Activated naive CD8-positive, alpha-beta T cell treated with anti-CD3 and anti-CD28 coated beads for 36 hours (primary cell): ENCODE measurements around the gene MBNL2. TPM values are rescaled to one million over a fixed set of nuclear protein-coding genes. Genes with fewer than 3 reads are reported as not detected.

Source experiments
- DNase-seq: peaks from one replicate; pipeline ENCODE4 v3.0.0; 2021
- H3K27ac Mint-ChIP-seq: one replicate; pipeline ENCODE4 v1.8.0; 2022; ENCODE audit warnings: mild to moderate bottlenecking, moderate library complexity, mixed read lengths
- H3K27me3 Mint-ChIP-seq: one replicate; pipeline ENCODE4 v1.8.0; 2022; ENCODE audit warnings: mild to moderate bottlenecking, mixed read lengths
- H3K36me3 Mint-ChIP-seq: one replicate; pipeline ENCODE4 v1.8.0; 2021; ENCODE audit warnings: mild to moderate bottlenecking, mixed read lengths
- H3K4me1 Mint-ChIP-seq: one replicate; pipeline ENCODE4 v1.8.0; 2021; ENCODE audit warnings: mixed read lengths
- H3K4me3 Mint-ChIP-seq: one replicate; pipeline ENCODE4 v1.8.0; 2022; ENCODE audit warnings: mild to moderate bottlenecking, moderate library complexity, mixed read lengths
- H3K9me3 Mint-ChIP-seq: one replicate; pipeline ENCODE4 v1.8.0; 2022; ENCODE audit warnings: mixed read lengths
- total RNA-seq, 2 experiments: library from RNA; stranded (reverse); gene quantifications; one replicate each; pipeline ENCODE4 v1.2.3, GENCODE V29; 2021

MBNL2 gene
- total RNA-seq, 2 experiments from 2014 or later, result 12.5 to 13.6 TPM

DNA sequence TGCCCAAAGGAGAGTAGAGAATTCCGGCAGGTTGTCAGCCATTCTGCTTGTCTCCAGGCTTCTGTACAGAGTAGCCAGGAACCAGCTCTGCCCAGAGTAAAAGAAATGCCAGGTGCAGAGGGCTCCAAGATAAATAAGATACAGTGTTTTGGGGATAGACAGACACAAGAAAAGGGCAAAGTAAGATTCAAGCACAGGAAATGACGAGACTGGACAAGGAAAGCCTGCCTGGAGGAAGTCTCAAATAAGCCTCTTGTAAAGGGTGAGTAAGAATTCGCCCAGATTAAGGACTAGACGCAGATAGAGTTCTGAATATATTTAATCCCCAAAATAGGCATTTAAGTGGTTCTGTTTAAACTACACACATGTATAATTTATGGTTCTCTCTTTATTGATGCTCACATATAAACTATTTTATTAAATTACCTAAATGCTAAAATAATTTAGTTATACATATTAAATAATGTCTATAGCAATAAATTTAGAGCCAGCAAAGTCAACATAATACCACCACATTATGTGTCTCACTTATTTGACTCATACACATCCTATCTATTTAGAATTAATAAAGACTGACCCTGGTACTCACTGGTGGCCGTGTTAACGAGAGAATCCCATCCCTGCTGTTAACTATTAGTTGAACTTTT lies 113.5 kb downstream of the MBNL2 start:
- no peak overlapping the region for H3K27ac Mint-ChIP-seq
- H3K4me3 Mint-ChIP-seq, result no peak overlapping the region
- H3K27me3 Mint-ChIP-seq, result no peaks in the 10 kb centered on the region
- no peaks in the 10 kb centered on the region for H3K4me1 Mint-ChIP-seq
- H3K36me3 Mint-ChIP-seq, result peaks cover 3% of the 10 kb centered on the region
- H3K9me3 Mint-ChIP-seq, result no peaks in the 10 kb centered on the region
- no peak for DNase-seq

GRCh38 chr13:97337985-97338499 lies 115.9 kb downstream of the MBNL2 start:
- no peak for DNase-seq
- Mint-ChIP-seq H3K9me3 (no peaks in the 10 kb centered on the region), H3K4me3 (no peak overlapping the region), H3K27ac (no peak overlapping the region), H3K27me3 (no peaks in the 10 kb centered on the region), H3K36me3 (peaks cover 5% of the 10 kb centered on the region), H3K4me1 (no peaks in the 10 kb centered on the region)

DNA sequence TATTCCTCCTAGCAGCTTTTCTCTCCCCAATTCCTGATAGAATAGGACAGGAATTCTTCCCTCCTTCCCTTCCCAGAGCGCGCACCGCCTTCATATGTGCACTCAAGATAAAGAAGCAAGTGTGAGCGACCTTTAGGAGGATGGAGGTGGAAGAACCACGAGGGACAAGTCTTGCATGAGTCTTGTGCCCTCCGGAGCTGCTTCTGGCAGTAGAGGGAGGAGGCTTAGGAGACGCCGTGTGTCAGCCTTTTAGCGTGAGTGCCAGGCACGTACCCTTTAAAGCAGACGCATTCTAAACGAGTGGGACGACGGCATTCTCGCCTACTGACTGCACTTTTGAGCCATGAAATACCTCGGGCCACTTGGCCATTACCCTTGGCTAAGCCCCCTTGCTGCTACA lies 116.4 kb downstream of the MBNL2 start:
- Mint-ChIP-seq H3K36me3 (peaks cover 5% of the 10 kb centered on the region), H3K4me3 (no peak overlapping the region), H3K4me1 (no peaks in the 10 kb centered on the region), H3K27me3 (no peaks in the 10 kb centered on the region), H3K9me3 (no peaks in the 10 kb centered on the region), H3K27ac (no peak overlapping the region)
- DNase-seq, result no peak

DNA sequence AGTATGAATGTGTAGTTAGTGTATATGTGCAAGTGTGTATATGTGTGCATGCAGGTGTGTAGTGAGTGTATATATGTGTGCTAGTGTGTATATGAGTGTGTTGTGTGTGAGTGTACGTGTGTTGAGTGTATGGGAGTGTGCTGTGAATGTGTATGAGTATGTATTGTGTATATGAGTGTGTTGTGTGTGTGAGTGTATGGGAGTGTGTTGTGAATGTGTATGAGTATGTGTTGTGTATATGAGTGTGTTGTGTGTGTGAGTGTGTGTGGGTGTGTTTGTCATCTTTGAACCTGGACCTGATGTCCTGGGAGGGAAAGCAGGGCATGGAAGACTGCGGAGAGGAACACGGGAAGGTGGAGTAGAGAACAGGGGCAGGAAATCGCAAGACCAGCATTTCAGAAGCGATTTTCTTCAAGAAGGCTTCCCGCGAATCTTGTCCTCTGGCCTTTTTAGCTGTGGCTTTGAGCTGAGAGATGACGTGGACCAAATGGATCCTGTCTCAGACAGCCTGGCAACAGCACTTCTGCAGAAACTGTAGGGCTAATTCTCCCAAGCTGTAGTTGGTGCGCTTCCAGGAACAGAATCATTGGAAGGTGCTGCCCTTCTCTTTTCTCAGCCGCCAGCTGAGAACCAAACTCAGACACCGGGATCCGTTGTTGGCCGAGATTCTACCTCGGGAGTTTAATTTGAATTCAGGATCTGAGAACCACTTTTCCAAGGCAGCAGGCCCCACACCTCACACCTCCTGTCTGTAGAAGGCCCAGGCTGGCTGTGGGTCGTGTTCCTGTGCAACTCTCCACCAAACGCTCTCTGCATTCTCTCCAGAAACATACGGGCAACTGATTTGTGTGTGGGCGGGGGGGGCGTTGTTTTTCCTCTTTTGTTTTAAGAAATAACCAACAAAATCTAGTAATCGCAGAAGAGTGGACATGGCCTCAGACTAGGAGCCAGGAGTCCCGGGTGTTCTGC lies 117.2 kb downstream of the MBNL2 start:
- Mint-ChIP-seq H3K9me3 (no peaks in the 10 kb centered on the region), H3K4me3 (no peak overlapping the region), H3K36me3 (peaks cover 5% of the 10 kb centered on the region), H3K4me1 (no peaks in the 10 kb centered on the region), H3K27me3 (no peaks in the 10 kb centered on the region), H3K27ac (no peak overlapping the region)
- DNase-seq, result no peak

- Mint-ChIP-seq H3K36me3 (peaks cover 5% of the 10 kb centered on the region), H3K4me1 (no peaks in the 10 kb centered on the region), H3K27me3 (no peaks in the 10 kb centered on the region), H3K9me3 (no peaks in the 10 kb centered on the region), H3K27ac (no peak overlapping the region), H3K4me3 (no peak overlapping the region)
- DNase-seq, result no peak
These were observed 118.0 kb downstream of the MBNL2 start for GRCh38 chr13:97339988-97340749.

DNA sequence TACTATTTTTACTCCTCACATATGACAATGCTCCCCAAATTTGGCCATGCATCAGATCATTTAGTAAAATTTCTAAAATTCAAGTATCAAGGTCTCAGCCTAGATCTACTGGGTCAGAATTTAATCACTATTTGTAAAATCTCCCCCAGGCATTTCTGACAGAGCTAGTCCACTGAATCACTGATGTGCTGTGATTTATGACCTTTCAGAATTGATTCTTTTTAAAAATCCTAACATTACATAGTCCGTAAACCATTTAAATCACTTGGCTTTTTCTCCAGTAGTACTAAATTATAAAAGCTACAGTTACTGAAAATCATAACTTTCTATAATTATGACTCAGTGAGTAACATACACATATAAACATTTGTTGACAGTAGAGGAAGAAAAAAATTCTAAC lies 119.0 kb downstream of the MBNL2 start:
- Mint-ChIP-seq H3K36me3 (peaks cover 5% of the 10 kb centered on the region), H3K4me3 (no peak overlapping the region), H3K4me1 (no peaks in the 10 kb centered on the region), H3K9me3 (no peaks in the 10 kb centered on the region), H3K27ac (no peak overlapping the region), H3K27me3 (no peaks in the 10 kb centered on the region)
- no peak for DNase-seq

- peaks cover 2% of the 10 kb centered on the region for H3K36me3 Mint-ChIP-seq
- DNase-seq, result no peak
- H3K4me1 Mint-ChIP-seq, result no peaks in the 10 kb centered on the region
- H3K27ac Mint-ChIP-seq, result no peak overlapping the region
- H3K9me3 Mint-ChIP-seq, result no peaks in the 10 kb centered on the region
- no peak overlapping the region for H3K4me3 Mint-ChIP-seq
- no peaks in the 10 kb centered on the region for H3K27me3 Mint-ChIP-seq
These were observed 120.0 kb downstream of the MBNL2 start for GRCh38 chr13:97342136-97342535.

DNA sequence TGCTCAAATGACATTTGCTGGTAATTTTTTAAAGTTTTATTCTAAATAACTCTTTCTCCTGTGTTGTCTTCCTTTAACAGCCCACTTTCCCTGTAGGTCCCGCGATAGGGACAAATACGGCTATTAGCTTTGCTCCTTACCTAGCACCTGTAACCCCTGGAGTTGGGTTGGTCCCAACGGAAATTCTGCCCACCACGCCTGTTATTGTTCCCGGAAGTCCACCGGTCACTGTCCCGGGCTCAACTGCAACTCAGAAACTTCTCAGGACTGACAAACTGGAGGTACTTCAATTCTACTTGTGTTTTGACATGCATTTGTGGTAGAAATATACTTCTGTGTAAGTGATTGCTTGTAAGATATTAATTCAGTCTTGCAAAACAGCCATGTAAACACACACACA lies 120.8 kb downstream of the MBNL2 start:
- Mint-ChIP-seq H3K9me3 (no peaks in the 10 kb centered on the region), H3K36me3 (peaks cover 2% of the 10 kb centered on the region), H3K4me3 (no peak overlapping the region), H3K4me1 (no peaks in the 10 kb centered on the region), H3K27ac (no peak overlapping the region), H3K27me3 (no peaks in the 10 kb centered on the region)
- DNase-seq, result no peak

GRCh38 chr13:97344265-97345175 lies 122.4 kb downstream of the MBNL2 start:
- Mint-ChIP-seq H3K4me3 (no peak overlapping the region), H3K27me3 (no peaks in the 10 kb centered on the region), H3K9me3 (no peaks in the 10 kb centered on the region), H3K27ac (no peak overlapping the region), H3K4me1 (no peaks in the 10 kb centered on the region), H3K36me3 (peaks cover 2% of the 10 kb centered on the region)
- peak; percentile 22 for DNase-seq

DNA sequence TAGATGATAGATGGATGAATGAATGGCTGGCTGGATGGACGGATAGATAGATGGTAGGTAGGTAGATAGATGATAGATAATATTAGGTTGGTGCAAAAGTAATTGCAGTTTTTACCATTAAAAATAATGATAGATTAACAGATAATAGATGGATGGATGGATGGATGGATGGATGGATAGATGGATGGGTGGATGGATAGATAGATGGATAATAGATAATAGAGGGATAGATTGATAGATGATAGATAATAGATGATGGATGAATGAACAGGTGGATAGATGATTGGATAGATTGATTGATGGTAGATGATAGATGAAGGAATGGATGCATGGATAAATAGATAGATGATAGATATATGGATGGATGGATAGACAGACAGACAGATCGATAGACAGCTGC lies 124.0 kb downstream of the MBNL2 start:
- no peaks in the 10 kb centered on the region for H3K27me3 Mint-ChIP-seq
- H3K4me1 Mint-ChIP-seq, result no peaks in the 10 kb centered on the region
- peaks cover 9% of the 10 kb centered on the region for H3K36me3 Mint-ChIP-seq
- DNase-seq, result no peak
- no peaks in the 10 kb centered on the region for H3K9me3 Mint-ChIP-seq
- no peak overlapping the region for H3K27ac Mint-ChIP-seq
- no peak overlapping the region for H3K4me3 Mint-ChIP-seq

GRCh38 chr13:97346561-97347254 lies 124.6 kb downstream of the MBNL2 start:
- H3K27me3 Mint-ChIP-seq, result no peaks in the 10 kb centered on the region
- H3K4me1 Mint-ChIP-seq, result no peaks in the 10 kb centered on the region
- no peaks in the 10 kb centered on the region for H3K9me3 Mint-ChIP-seq
- H3K36me3 Mint-ChIP-seq, result peaks cover 9% of the 10 kb centered on the region
- H3K27ac Mint-ChIP-seq, result no peak overlapping the region
- H3K4me3 Mint-ChIP-seq, result no peak overlapping the region
- DNase-seq, result no peak

DNA sequence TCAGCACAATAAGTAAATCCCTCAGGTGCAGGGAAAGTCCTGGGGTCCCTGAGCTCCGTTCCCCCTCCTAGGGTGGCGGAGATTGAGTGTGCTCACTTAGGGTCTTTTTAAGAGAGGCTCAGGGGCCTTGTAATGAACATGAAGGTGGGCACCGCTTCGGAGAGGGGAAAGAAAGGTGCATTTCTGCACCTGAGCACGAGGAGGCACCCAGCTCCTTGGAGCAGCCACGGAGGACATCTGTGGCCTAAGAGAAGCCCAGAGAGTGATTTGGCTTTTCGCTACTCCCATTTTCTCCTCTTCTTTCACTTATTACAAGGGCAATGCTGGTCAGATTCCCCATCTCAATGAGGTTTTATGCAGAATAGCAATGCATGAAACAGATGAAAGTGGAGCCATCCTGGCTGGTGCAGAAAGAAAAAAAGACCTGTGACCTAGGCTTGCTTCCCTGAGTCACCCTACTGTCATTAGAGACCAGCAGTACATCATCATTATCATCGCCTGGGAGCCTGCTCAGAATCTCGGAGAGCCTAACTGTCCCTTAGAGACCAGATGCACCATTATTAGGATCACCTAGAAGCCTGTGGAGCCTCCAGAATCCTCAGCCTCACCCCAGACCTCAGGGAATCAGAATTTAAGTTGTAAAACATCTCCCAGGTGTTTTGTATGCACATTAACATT lies 125.3 kb downstream of the MBNL2 start:
- no peaks in the 10 kb centered on the region for H3K9me3 Mint-ChIP-seq
- no peak overlapping the region for H3K27ac Mint-ChIP-seq
- H3K4me3 Mint-ChIP-seq, result no peak overlapping the region
- DNase-seq, result no peak
- peaks cover 9% of the 10 kb centered on the region for H3K36me3 Mint-ChIP-seq
- no peaks in the 10 kb centered on the region for H3K4me1 Mint-ChIP-seq
- no peaks in the 10 kb centered on the region for H3K27me3 Mint-ChIP-seq

- H3K9me3 Mint-ChIP-seq, result no peaks in the 10 kb centered on the region
- H3K4me3 Mint-ChIP-seq, result no peak overlapping the region
- DNase-seq, result no peak
- no peaks in the 10 kb centered on the region for H3K27me3 Mint-ChIP-seq
- H3K27ac Mint-ChIP-seq, result no peak overlapping the region
- no peaks in the 10 kb centered on the region for H3K4me1 Mint-ChIP-seq
- H3K36me3 Mint-ChIP-seq, result peaks cover 8% of the 10 kb centered on the region
These were observed 126.5 kb downstream of the MBNL2 start for GRCh38 chr13:97348569-97349100.
